H1 (cell line): ENCODE results near the gene ZNF575. TPM values are rescaled to one million over a fixed set of nuclear protein-coding genes. Genes with fewer than 3 reads are reported as not detected.

Experiments used
- JUN ChIP-seq: IDR thresholded peaks from 2 replicates; pipeline ENCODE4 v1.6.1; 2011; ENCODE audit warnings: low read depth, mild to moderate bottlenecking, improper control_type of control experiment, low read length
- polyA plus RNA-seq, 7 experiments: library from polyadenylated mRNA; depleted of rRNA in 3 of 7; stranded (reverse) in 5 of 7; unstranded in 2 of 7; fragments of >200 nt in 5 of 7; fragments of 200-250 nt in 2 of 7; gene quantifications; 1 replicate in 5 of 7; 2 replicates in 1 of 7; 4 replicates in 1 of 7; pipeline versions ENCODE4 v1.2.1 to v1.2.3, GENCODE V29; 2011 to 2013; ENCODE audit warnings: missing spikeins in 2 of 7, mixed read lengths in 2 of 7
- total RNA-seq: library from RNA; stranded (reverse); fragmentation: NEBNext Ultra II Directional; extraction: Animal tissue kit (Norgen Biotek cat#: 25700); gene quantifications from 2 replicates; pipeline ENCODE4 v1.2.1, GENCODE V29; 2021
- TF ChIP-seq, protein P1 (sequence below): fragments of 300-600 bp; sonication (generic); IDR thresholded peaks from 2 replicates; pipeline ENCODE4 v1.7.1; 2012; ENCODE audit warnings: low read length, moderate library complexity, mild to moderate bottlenecking, inconsistent platforms; ENCODE audit not compliant: insufficient replicate concordance
- TF ChIP-seq, protein P2 (sequence below), 3 experiments: IDR thresholded peaks; 1 replicate in 2 of 3; 2 replicates in 1 of 3; pipeline versions ENCODE4 v1.5.1 to v1.6.1; 2011; ENCODE audit warnings: low read length in 3 of 3, mild to moderate bottlenecking in 3 of 3, inconsistent platforms in 2 of 3, low read depth in 1 of 3, moderate library complexity in 1 of 3; ENCODE audit not compliant: insufficient read depth in 1 of 3; ENCODE audit errors: control extremely low read depth in 1 of 3

The ZNF575 gene
- total and polyA plus RNA-seq, 2 of the 8 experiments (the other 6 are each of a cell fraction or from before 2014, with no cell fraction given): 0.05 TPM; not detected in 1

GRCh38 chr19:43485951-43486350 is 47.0 kb upstream of the ZNF575 start (continued):
- TF ChIP-seq, protein P1, sequence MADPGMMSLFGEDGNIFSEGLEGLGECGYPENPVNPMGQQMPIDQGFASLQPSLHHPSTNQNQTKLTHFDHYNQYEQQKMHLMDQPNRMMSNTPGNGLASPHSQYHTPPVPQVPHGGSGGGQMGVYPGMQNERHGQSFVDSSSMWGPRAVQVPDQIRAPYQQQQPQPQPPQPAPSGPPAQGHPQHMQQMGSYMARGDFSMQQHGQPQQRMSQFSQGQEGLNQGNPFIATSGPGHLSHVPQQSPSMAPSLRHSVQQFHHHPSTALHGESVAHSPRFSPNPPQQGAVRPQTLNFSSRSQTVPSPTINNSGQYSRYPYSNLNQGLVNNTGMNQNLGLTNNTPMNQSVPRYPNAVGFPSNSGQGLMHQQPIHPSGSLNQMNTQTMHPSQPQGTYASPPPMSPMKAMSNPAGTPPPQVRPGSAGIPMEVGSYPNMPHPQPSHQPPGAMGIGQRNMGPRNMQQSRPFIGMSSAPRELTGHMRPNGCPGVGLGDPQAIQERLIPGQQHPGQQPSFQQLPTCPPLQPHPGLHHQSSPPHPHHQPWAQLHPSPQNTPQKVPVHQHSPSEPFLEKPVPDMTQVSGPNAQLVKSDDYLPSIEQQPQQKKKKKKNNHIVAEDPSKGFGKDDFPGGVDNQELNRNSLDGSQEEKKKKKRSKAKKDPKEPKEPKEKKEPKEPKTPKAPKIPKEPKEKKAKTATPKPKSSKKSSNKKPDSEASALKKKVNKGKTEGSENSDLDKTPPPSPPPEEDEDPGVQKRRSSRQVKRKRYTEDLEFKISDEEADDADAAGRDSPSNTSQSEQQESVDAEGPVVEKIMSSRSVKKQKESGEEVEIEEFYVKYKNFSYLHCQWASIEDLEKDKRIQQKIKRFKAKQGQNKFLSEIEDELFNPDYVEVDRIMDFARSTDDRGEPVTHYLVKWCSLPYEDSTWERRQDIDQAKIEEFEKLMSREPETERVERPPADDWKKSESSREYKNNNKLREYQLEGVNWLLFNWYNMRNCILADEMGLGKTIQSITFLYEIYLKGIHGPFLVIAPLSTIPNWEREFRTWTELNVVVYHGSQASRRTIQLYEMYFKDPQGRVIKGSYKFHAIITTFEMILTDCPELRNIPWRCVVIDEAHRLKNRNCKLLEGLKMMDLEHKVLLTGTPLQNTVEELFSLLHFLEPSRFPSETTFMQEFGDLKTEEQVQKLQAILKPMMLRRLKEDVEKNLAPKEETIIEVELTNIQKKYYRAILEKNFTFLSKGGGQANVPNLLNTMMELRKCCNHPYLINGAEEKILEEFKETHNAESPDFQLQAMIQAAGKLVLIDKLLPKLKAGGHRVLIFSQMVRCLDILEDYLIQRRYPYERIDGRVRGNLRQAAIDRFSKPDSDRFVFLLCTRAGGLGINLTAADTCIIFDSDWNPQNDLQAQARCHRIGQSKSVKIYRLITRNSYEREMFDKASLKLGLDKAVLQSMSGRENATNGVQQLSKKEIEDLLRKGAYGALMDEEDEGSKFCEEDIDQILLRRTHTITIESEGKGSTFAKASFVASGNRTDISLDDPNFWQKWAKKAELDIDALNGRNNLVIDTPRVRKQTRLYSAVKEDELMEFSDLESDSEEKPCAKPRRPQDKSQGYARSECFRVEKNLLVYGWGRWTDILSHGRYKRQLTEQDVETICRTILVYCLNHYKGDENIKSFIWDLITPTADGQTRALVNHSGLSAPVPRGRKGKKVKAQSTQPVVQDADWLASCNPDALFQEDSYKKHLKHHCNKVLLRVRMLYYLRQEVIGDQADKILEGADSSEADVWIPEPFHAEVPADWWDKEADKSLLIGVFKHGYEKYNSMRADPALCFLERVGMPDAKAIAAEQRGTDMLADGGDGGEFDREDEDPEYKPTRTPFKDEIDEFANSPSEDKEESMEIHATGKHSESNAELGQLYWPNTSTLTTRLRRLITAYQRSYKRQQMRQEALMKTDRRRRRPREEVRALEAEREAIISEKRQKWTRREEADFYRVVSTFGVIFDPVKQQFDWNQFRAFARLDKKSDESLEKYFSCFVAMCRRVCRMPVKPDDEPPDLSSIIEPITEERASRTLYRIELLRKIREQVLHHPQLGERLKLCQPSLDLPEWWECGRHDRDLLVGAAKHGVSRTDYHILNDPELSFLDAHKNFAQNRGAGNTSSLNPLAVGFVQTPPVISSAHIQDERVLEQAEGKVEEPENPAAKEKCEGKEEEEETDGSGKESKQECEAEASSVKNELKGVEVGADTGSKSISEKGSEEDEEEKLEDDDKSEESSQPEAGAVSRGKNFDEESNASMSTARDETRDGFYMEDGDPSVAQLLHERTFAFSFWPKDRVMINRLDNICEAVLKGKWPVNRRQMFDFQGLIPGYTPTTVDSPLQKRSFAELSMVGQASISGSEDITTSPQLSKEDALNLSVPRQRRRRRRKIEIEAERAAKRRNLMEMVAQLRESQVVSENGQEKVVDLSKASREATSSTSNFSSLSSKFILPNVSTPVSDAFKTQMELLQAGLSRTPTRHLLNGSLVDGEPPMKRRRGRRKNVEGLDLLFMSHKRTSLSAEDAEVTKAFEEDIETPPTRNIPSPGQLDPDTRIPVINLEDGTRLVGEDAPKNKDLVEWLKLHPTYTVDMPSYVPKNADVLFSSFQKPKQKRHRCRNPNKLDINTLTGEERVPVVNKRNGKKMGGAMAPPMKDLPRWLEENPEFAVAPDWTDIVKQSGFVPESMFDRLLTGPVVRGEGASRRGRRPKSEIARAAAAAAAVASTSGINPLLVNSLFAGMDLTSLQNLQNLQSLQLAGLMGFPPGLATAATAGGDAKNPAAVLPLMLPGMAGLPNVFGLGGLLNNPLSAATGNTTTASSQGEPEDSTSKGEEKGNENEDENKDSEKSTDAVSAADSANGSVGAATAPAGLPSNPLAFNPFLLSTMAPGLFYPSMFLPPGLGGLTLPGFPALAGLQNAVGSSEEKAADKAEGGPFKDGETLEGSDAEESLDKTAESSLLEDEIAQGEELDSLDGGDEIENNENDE: no peak
- no peak for TF ChIP-seq JUN
- TF ChIP-seq, protein P2, sequence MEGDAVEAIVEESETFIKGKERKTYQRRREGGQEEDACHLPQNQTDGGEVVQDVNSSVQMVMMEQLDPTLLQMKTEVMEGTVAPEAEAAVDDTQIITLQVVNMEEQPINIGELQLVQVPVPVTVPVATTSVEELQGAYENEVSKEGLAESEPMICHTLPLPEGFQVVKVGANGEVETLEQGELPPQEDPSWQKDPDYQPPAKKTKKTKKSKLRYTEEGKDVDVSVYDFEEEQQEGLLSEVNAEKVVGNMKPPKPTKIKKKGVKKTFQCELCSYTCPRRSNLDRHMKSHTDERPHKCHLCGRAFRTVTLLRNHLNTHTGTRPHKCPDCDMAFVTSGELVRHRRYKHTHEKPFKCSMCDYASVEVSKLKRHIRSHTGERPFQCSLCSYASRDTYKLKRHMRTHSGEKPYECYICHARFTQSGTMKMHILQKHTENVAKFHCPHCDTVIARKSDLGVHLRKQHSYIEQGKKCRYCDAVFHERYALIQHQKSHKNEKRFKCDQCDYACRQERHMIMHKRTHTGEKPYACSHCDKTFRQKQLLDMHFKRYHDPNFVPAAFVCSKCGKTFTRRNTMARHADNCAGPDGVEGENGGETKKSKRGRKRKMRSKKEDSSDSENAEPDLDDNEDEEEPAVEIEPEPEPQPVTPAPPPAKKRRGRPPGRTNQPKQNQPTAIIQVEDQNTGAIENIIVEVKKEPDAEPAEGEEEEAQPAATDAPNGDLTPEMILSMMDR (IDR thresholded peaks at IDR 0.05; ENCODE audit: control extremely low read depth in 1 of 3, insufficient read depth in 1 of 3, low read depth in 1 of 3, low read length in 3 of 3): no peak
- TF ChIP-seq, all 59 proteins: peak for 0
